Neural progenitor cell (in vitro differentiated cells): Measurements from ENCODE around the gene DIDO1. TPM values are rescaled to one million over a fixed set of nuclear protein-coding genes. Genes with fewer than 3 reads are reported as not detected.

Experiments
- DNase-seq: peaks from one replicate; pipeline ENCODE4 v3.0.0-alpha.2; 2016; ENCODE audit warnings: low spot score
- H2AFZ ChIP-seq: fragments of 200-600 bp; sonication (generic); replicated peaks from 2 replicates; pipeline ENCODE4 v1.6.1; 2016; ENCODE audit warnings: antibody characterized with exemption
- H3F3A ChIP-seq: fragments of 200-600 bp; sonication (generic); 2 replicates; pipeline ENCODE4 v1.6.1; 2016; ENCODE audit warnings: antibody characterized with exemption, low read depth
- H3K27ac ChIP-seq: fragments of 200-600 bp; sonication (generic); 2 replicates; pipeline ENCODE4 v1.5.1; 2016; ENCODE audit warnings: mild to moderate bottlenecking
- H3K27me3 ChIP-seq: fragments of 200-600 bp; sonication (generic); 2 replicates; pipeline ENCODE4 v1.6.1; 2016; ENCODE audit warnings: mild to moderate bottlenecking, moderate library complexity
- H3K36me3 ChIP-seq: fragments of 200-600 bp; sonication (generic); 2 replicates; pipeline ENCODE4 v1.5.1; 2016
- H3K4me1 ChIP-seq: fragments of 200-600 bp; sonication (generic); 2 replicates; pipeline ENCODE4 v1.6.1; 2016; ENCODE audit warnings: mixed run types
- H3K4me2 ChIP-seq: fragments of 200-600 bp; sonication (generic); 2 replicates; pipeline ENCODE4 v1.6.1; 2016
- H3K4me3 ChIP-seq: fragments of 200-600 bp; sonication (generic); 2 replicates; pipeline ENCODE4 v1.5.1; 2016
- H3K79me2 ChIP-seq: fragments of 200-600 bp; sonication (generic); 2 replicates; pipeline ENCODE4 v1.6.1; 2016; ENCODE audit warnings: low read depth
- H3K9ac ChIP-seq: fragments of 200-600 bp; sonication (generic); 2 replicates; pipeline ENCODE4 v1.6.1; 2016
- H3K9me3 ChIP-seq: fragments of 200-600 bp; sonication (generic); 2 replicates; pipeline ENCODE4 v1.5.1; 2016; ENCODE audit warnings: low read depth
- H4K20me1 ChIP-seq: fragments of 200-600 bp; sonication (generic); 2 replicates; pipeline ENCODE4 v1.6.1; 2016; ENCODE audit warnings: low read depth
- H3K27ac Mint-ChIP-seq: 3 replicates; pipeline ENCODE4 v1.8.0; 2021; ENCODE audit warnings: mixed read lengths
- H3K27me3 Mint-ChIP-seq: 2 replicates; pipeline ENCODE4 v1.8.0; 2022; ENCODE audit warnings: low read depth, mild to moderate bottlenecking, inconsistent platforms, moderate library complexity, mixed read lengths; ENCODE audit not compliant: insufficient read depth
- H3K36me3 Mint-ChIP-seq: 3 replicates; pipeline ENCODE4 v1.8.0; 2021; ENCODE audit warnings: mixed read lengths
- H3K4me1 Mint-ChIP-seq: 3 replicates; pipeline ENCODE4 v1.8.0; 2021; ENCODE audit warnings: mixed read lengths
- H3K4me3 Mint-ChIP-seq: 3 replicates; pipeline ENCODE4 v1.8.0; 2021; ENCODE audit warnings: mild to moderate bottlenecking, moderate library complexity, mixed read lengths
- H3K9me3 Mint-ChIP-seq: 3 replicates; pipeline ENCODE4 v1.8.0; 2020; ENCODE audit warnings: mixed read lengths
- EZH2 ChIP-seq: fragments of 200-600 bp; sonication (generic); IDR thresholded peaks from 2 replicates; pipeline ENCODE4 v1.6.1; 2017; ENCODE audit warnings: antibody characterized with exemption, mild to moderate bottlenecking, moderate library complexity
- EZH2phosphoT487 ChIP-seq: fragments of 200-600 bp; sonication (generic); IDR thresholded peaks from 2 replicates; pipeline ENCODE4 v1.6.1; 2017; ENCODE audit warnings: antibody characterized with exemption
- total RNA-seq: library from RNA; depleted of rRNA; stranded (reverse); fragments of >200 nt; gene quantifications from 2 replicates; pipeline ENCODE4 v1.2.3, GENCODE V29; 2015; ENCODE audit warnings: low replicate concordance
- TF ChIP-seq, protein P1 (sequence below): fragments of 200-600 bp; sonication (generic); IDR thresholded peaks from 2 replicates; pipeline ENCODE4 v1.5.1; 2017; ENCODE audit warnings: antibody characterized with exemption, mild to moderate bottlenecking

The DIDO1 gene
- total RNA-seq, 1 donor from 2014 or later = 64.5 TPM

DNA sequence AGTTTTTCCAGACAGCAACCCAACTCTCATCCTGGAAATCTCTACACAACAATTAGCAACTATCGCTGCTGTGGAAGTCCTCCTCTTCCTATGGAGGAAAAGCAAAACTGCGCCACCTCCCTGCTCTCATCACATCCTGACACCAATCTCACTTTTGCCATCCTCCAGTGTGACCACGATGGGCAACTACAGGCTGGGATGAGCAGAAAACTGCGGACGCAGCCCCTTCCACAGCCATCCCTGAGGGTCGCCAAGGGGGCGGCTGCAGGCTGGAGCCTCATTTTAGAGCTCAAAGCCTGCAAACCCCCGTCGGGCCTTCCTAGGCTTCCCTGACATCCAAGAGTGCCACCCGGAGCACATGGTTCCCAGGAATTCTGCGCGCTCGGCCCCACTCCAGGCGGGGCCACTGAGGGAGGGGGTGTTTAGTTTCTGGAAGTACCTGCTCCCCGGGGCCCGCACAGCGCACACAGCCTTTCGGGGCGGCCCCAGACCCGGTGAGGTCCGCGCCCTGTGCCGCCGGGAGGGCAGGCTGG lies 65.8 kb downstream of the DIDO1 start:
- TF ChIP-seq EZH2phosphoT487 (peak; percentile 12), EZH2 (peak; percentile 32)
- TF ChIP-seq, protein P1, sequence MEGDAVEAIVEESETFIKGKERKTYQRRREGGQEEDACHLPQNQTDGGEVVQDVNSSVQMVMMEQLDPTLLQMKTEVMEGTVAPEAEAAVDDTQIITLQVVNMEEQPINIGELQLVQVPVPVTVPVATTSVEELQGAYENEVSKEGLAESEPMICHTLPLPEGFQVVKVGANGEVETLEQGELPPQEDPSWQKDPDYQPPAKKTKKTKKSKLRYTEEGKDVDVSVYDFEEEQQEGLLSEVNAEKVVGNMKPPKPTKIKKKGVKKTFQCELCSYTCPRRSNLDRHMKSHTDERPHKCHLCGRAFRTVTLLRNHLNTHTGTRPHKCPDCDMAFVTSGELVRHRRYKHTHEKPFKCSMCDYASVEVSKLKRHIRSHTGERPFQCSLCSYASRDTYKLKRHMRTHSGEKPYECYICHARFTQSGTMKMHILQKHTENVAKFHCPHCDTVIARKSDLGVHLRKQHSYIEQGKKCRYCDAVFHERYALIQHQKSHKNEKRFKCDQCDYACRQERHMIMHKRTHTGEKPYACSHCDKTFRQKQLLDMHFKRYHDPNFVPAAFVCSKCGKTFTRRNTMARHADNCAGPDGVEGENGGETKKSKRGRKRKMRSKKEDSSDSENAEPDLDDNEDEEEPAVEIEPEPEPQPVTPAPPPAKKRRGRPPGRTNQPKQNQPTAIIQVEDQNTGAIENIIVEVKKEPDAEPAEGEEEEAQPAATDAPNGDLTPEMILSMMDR = peak; percentile 11
- peaks cover 20% of the 10 kb centered on the region for H3K4me1 ChIP-seq
- H4K20me1 ChIP-seq = peaks cover 34% of the 10 kb centered on the region
- peaks cover 28% of the 10 kb centered on the region for H3K79me2 ChIP-seq
- H3K4me3 ChIP-seq = peak overlapping the region; percentile 74
- no peaks in the 10 kb centered on the region for H3K9me3 ChIP-seq
- Mint-ChIP-seq H3K27me3 (peaks cover 2% of the 10 kb centered on the region), H3K9me3 (peaks cover 6% of the 10 kb centered on the region), H3K4me1 (peaks cover 24% of the 10 kb centered on the region), H3K27ac (no peak overlapping the region), H3K4me3 (peak overlapping the region; percentile 86), H3K36me3 (peaks cover 12% of the 10 kb centered on the region)
- no peak overlapping the region for H3K27ac ChIP-seq
- H3F3A ChIP-seq = peaks cover 30% of the 10 kb centered on the region
- H3K4me2 ChIP-seq = peak overlapping the region; percentile 97
- H2AFZ ChIP-seq = no peak overlapping the region
- peak; percentile 33 for DNase-seq
- H3K27me3 ChIP-seq = peaks cover 11% of the 10 kb centered on the region
- no peaks in the 10 kb centered on the region for H3K36me3 ChIP-seq
- H3K9ac ChIP-seq = no peak overlapping the region

DNA sequence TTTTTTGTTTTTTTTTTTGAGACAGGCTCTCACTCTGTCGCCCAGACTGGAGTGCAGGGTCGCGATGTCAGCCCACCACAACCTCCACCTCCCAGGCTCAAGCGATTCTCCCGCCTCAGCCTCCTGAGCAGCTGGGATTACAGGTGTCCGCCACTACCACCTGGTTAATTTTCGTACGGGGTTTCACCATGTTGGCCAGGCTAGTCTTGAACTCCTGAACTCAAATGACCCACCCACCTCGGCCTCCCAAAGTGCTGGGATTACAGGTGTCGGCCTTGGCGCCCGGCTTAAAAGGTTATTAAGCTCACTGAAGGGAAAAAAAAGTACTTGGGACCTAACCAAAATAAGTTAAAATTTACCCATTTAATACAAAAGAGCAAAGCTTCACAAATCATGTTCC lies 66.6 kb downstream of the DIDO1 start:
- H3K4me2 ChIP-seq = peak overlapping the region; percentile 97
- H3K27ac ChIP-seq = no peak overlapping the region
- no peak for DNase-seq
- H3K4me3 ChIP-seq = peak overlapping the region; percentile 74
- H3K9me3 ChIP-seq = no peaks in the 10 kb centered on the region
- H3K9ac ChIP-seq = no peak overlapping the region
- TF ChIP-seq EZH2 = no peak
- TF ChIP-seq EZH2phosphoT487 = no peak
- TF ChIP-seq, protein P1 = no peak
- H3K4me3 Mint-ChIP-seq = peak overlapping the region; percentile 86
- H3K4me1 ChIP-seq = peaks cover 20% of the 10 kb centered on the region
- peaks cover 30% of the 10 kb centered on the region for H3F3A ChIP-seq
- no peaks in the 10 kb centered on the region for H3K36me3 ChIP-seq
- H3K27ac Mint-ChIP-seq = no peak overlapping the region
- H3K27me3 Mint-ChIP-seq = peaks cover 2% of the 10 kb centered on the region
- H2AFZ ChIP-seq = no peak overlapping the region
- peaks cover 17% of the 10 kb centered on the region for H3K36me3 Mint-ChIP-seq
- peaks cover 34% of the 10 kb centered on the region for H4K20me1 ChIP-seq
- peaks cover 11% of the 10 kb centered on the region for H3K27me3 ChIP-seq
- peaks cover 24% of the 10 kb centered on the region for H3K4me1 Mint-ChIP-seq
- H3K9me3 Mint-ChIP-seq = peaks cover 5% of the 10 kb centered on the region
- peaks cover 28% of the 10 kb centered on the region for H3K79me2 ChIP-seq

DNA sequence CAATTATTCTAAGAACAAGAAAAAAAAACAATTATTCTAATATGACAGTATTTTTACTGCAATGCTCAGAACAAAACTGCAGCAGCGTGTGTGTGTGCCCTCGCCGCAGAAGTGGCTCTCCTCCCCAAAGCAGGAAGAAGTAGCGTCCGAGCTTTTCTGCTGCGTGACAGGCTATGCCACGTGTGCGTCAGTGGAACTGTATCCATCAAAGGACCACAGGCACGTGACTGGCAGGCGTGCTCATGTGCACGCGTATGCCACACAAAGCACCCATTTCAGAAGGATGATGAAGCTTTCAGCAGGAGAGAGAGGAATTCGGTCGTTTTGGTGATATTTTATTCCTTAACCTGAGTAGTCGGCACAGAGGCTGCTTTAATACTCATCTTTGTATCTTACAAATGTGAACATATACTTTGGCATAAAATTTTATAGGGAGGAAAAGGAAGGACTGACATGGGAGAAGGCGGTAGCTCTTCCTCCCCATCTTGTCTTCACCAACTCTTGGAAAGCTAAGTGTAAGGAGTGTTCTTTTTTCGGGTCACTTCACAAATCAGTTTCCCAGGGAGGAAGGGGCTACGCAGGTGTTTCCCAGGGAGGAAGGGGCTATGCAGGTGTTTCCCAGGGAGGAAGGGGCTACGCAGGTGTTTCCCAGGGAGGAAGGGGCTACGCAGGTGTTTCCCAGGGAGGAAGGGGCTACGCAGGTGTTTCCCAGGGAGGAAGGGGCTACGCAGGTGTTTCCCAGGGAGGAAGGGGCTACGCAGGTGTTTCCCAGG lies 68.1 kb downstream of the DIDO1 start:
- no peak overlapping the region for H3K27ac ChIP-seq
- peaks cover 28% of the 10 kb centered on the region for H3K79me2 ChIP-seq
- no peak overlapping the region for H3K4me2 ChIP-seq
- TF ChIP-seq EZH2 = no peak
- TF ChIP-seq, protein P1 = no peak
- H3K27ac Mint-ChIP-seq = no peak overlapping the region
- peaks cover 24% of the 10 kb centered on the region for H3K4me1 Mint-ChIP-seq
- H3F3A ChIP-seq = peaks cover 30% of the 10 kb centered on the region
- H3K4me3 ChIP-seq = no peak overlapping the region
- H3K27me3 Mint-ChIP-seq = no peaks in the 10 kb centered on the region
- H4K20me1 ChIP-seq = peaks cover 36% of the 10 kb centered on the region
- H3K36me3 Mint-ChIP-seq = peaks cover 21% of the 10 kb centered on the region
- H3K9ac ChIP-seq = no peak overlapping the region
- no peak for DNase-seq
- no peak overlapping the region for H2AFZ ChIP-seq
- H3K9me3 ChIP-seq = no peaks in the 10 kb centered on the region
- no peaks in the 10 kb centered on the region for H3K36me3 ChIP-seq
- H3K9me3 Mint-ChIP-seq = peaks cover 3% of the 10 kb centered on the region
- H3K27me3 ChIP-seq = peaks cover 11% of the 10 kb centered on the region
- no peak overlapping the region for H3K4me3 Mint-ChIP-seq
- H3K4me1 ChIP-seq = peaks cover 19% of the 10 kb centered on the region
